Upper lobe of left lung (tissue), 6 donors: ENCODE results near the gene UNC13B. TPM values are rescaled to one million over a fixed set of nuclear protein-coding genes. Genes with fewer than 3 reads are reported as not detected.

ENCODE experiments used
- ATAC-seq, 2 donors: fragments of 200-7000 bp; cut with Tn5 transposase; one replicate each; pipeline ENCODE4 v1.9.1; 2022; ENCODE audit warnings: mild to moderate bottlenecking in 2 of 2, moderate library complexity in 2 of 2; ENCODE audit not compliant: low FRiP score in 2 of 2
- DNase-seq, 2 donors: peaks; one replicate each; pipeline ENCODE4 v3.0.0-alpha.2; 2019 to 2020
- H3K27ac ChIP-seq, 4 donors: fragments of 200-600 bp; sonication (generic); one replicate each; pipeline ENCODE4 v1.5.1; 2016 to 2019
- H3K27me3 ChIP-seq, 4 donors: fragments of 200-600 bp; sonication (generic); one replicate each; pipeline ENCODE4 v1.5.1; 2017 to 2019
- H3K36me3 ChIP-seq, 4 donors: fragments of 200-600 bp; sonication (generic); one replicate each; pipeline ENCODE4 v1.5.1; 2016 to 2019
- H3K4me1 ChIP-seq, 4 donors: fragments of 200-600 bp; sonication (generic); one replicate each; pipeline ENCODE4 v1.5.1; 2018 to 2019
- H3K4me3 ChIP-seq, 4 donors: fragments of 200-600 bp; sonication (generic); one replicate each; pipeline ENCODE4 v1.5.1; 2017 to 2019; ENCODE audit warnings: mild to moderate bottlenecking in 2 of 4, moderate library complexity in 1 of 4
- H3K9me3 ChIP-seq, 4 donors: fragments of 200-600 bp; sonication (generic); one replicate each; pipeline ENCODE4 v1.5.1; 2018 to 2019
- CTCF ChIP-seq, 6 experiments: fragments of 450-650 bp in 4 of 6; fragments of 200-600 bp in 2 of 6; sonication (generic) in 2 of 6; IDR thresholded peaks; one replicate each; pipeline ENCODE4 v1.5.1; 2016 to 2019; ENCODE audit warnings: antibody characterized with exemption in 6 of 6
- EP300 ChIP-seq, 4 donors: sonication (generic); formaldehyde crosslinking; IDR thresholded peaks; one replicate each; pipeline ENCODE4 v1.5.1; 2017; ENCODE audit warnings: antibody characterized with exemption in 4 of 4, control low read depth in 2 of 4
- POLR2A ChIP-seq, 4 donors: fragments of 450-650 bp; IDR thresholded peaks; one replicate each; pipeline ENCODE4 v1.5.1; 2016 to 2017; ENCODE audit warnings: antibody characterized with exemption in 4 of 4, mild to moderate bottlenecking in 2 of 4
- POLR2AphosphoS5 ChIP-seq, 2 donors: sonication (generic); formaldehyde crosslinking; IDR thresholded peaks; one replicate each; pipeline ENCODE4 v1.5.1; 2017; ENCODE audit warnings: antibody characterized with exemption in 2 of 2
- WGBS, 2 donors: methylation state at CpG; one replicate each; pipeline ENCODE4 v1.1.5; 2017 to 2018; 5-methylcytosine and 5-hydroxymethylcytosine counted together
- total RNA-seq, 6 donors: library from RNA; depleted of rRNA in 4 of 6; stranded (reverse); fragments of >200 nt in 4 of 6; gene quantifications; one replicate each; pipeline versions ENCODE4 v1.1.0 to v1.2.1, GENCODE V29; 2016 to 2021
- donor health status: DM: no; HTN: no; CAD: no; lungs with moderate emphysema.
- donor health status: DM: no; HTN: yes; CAD: no; lungs with severe emphysema.

UNC13B gene
- total RNA-seq, 6 donors from 2014 or later = 68.3 to 300 (median 151) TPM

- 92 to 96% methylated on average over 5 of the region's 5 CpGs for WGBS, 2 donors
- no peak for TF ChIP-seq POLR2AphosphoS5 (IDR thresholded peaks at IDR 0.05)
- no peak for TF ChIP-seq EP300 (IDR thresholded peaks at IDR 0.05)
- no peak for TF ChIP-seq POLR2A (IDR thresholded peaks at IDR 0.05)
- TF ChIP-seq CTCF (IDR thresholded peaks at IDR 0.05) = no peak
- Histone ChIP-seq H3K27me3 (no peaks in the 10 kb centered on the region), H3K4me1 (no peaks in the 10 kb centered on the region), H3K4me3 (no peak overlapping the region), H3K36me3 (peaks cover 29 to 68% (median 39%) of the 10 kb centered on the region in 4 donors), H3K27ac (no peak overlapping the region), H3K9me3 (no peaks in the 10 kb centered on the region)
- no peak for ATAC-seq
- no peak for DNase-seq
Observed at GRCh38 chr9:35374910-35375309, 213.1 kb downstream of the UNC13B start.

GRCh38 chr9:35380039-35380438, 218.2 kb downstream of the UNC13B start:
- Histone ChIP-seq H3K36me3 (peaks cover 42 to 88% (median 53%) of the 10 kb centered on the region in 4 donors), H3K27ac (peak overlapping the region in 1 of 4 donors; percentile 18), H3K4me1 (peaks cover 0 to 3% (median 0%) of the 10 kb centered on the region in 4 donors), H3K27me3 (no peaks in the 10 kb centered on the region), H3K9me3 (no peaks in the 10 kb centered on the region), H3K4me3 (no peak overlapping the region)
- TF ChIP-seq EP300 (IDR thresholded peaks at IDR 0.05) = no peak
- TF ChIP-seq CTCF (IDR thresholded peaks at IDR 0.05) = no peak
- no peak for TF ChIP-seq POLR2AphosphoS5 (IDR thresholded peaks at IDR 0.05)
- TF ChIP-seq POLR2A (IDR thresholded peaks at IDR 0.05) = no peak
- WGBS, 2 donors = 76 to 87% methylated on average over 4 of the region's 4 CpGs
- DNase-seq = no peak
- no peak for ATAC-seq

GRCh38 chr9:35380619-35381018, 218.8 kb downstream of the UNC13B start:
- DNase-seq = no peak
- peak in 1 of 2 donors; percentile 15 for ATAC-seq
- H3K27ac ChIP-seq = no peak overlapping the region
- 98% methylated on average over 2 of the region's 2 CpGs for WGBS, 2 donors
- no peaks in the 10 kb centered on the region for H3K9me3 ChIP-seq
- H3K27me3 ChIP-seq = no peaks in the 10 kb centered on the region
- peaks cover 0 to 3% (median 0%) of the 10 kb centered on the region in 4 donors for H3K4me1 ChIP-seq
- no peak overlapping the region for H3K4me3 ChIP-seq
- peaks cover 39 to 87% (median 54%) of the 10 kb centered on the region in 4 donors for H3K36me3 ChIP-seq
- TF ChIP-seq EP300 (IDR thresholded peaks at IDR 0.05) (no peak), POLR2A (IDR thresholded peaks at IDR 0.05) (no peak), POLR2AphosphoS5 (IDR thresholded peaks at IDR 0.05) (no peak), CTCF (IDR thresholded peaks at IDR 0.05) (no peak)

GRCh38 chr9:35385042-35385441, 223.2 kb downstream of the UNC13B start:
- H3K36me3 ChIP-seq = peaks cover 54 to 92% (median 76%) of the 10 kb centered on the region in 4 donors
- no peaks in the 10 kb centered on the region for H3K27me3 ChIP-seq
- H3K4me3 ChIP-seq = no peak overlapping the region
- no peak overlapping the region for H3K27ac ChIP-seq
- H3K4me1 ChIP-seq = peaks cover 0 to 3% (median 0%) of the 10 kb centered on the region in 4 donors
- DNase-seq (no peak), ATAC-seq (no peak)
- peak in 2 of 6 experiments; percentile 31 to 40 for TF ChIP-seq CTCF (IDR thresholded peaks at IDR 0.05)
- no peak for TF ChIP-seq EP300 (IDR thresholded peaks at IDR 0.05)
- WGBS, 2 donors = 57 to 66% methylated on average over 2 of the region's 2 CpGs
- H3K9me3 ChIP-seq = no peaks in the 10 kb centered on the region

- Histone ChIP-seq H3K27me3 (no peaks in the 10 kb centered on the region), H3K4me1 (no peaks in the 10 kb centered on the region), H3K4me3 (no peak overlapping the region), H3K27ac (no peak overlapping the region), H3K36me3 (peaks cover 47 to 93% (median 73%) of the 10 kb centered on the region in 4 donors), H3K9me3 (no peaks in the 10 kb centered on the region)
- TF ChIP-seq POLR2A (IDR thresholded peaks at IDR 0.05) (no peak), CTCF (IDR thresholded peaks at IDR 0.05) (no peak), POLR2AphosphoS5 (IDR thresholded peaks at IDR 0.05) (no peak), EP300 (IDR thresholded peaks at IDR 0.05) (no peak)
- ATAC-seq = no peak
- WGBS, 2 donors = 91 to 93% methylated on average over 4 of the region's 4 CpGs
- no peak for DNase-seq
Observed at GRCh38 chr9:35395076-35395705, 233.4 kb downstream of the UNC13B start.
